Measurements from ENCODE around the gene TACC3. TPM values are rescaled to one million over a fixed set of nuclear protein-coding genes. Genes with fewer than 3 reads are reported as not detected.

TACC3 gene
- total and polyA plus RNA-seq, 2 of the 8 experiments (the other 6 are each of a cell fraction or from before 2014, with no cell fraction given): 73.8 to 148 TPM

GRCh38 chr4:1788254-1788973, 67.1 kb downstream of the TACC3 start:
- H2BK12ac ChIP-seq (ENCODE audit: low read depth, low read length): no peak overlapping the region
- no peak overlapping the region for H3K14ac ChIP-seq (ENCODE audit: insufficient read length)
- no peaks in the 10 kb centered on the region for H3K36me3 ChIP-seq (ENCODE audit: control insufficient read depth in 2 of 4, insufficient read depth in 4 of 4, low read length in 3 of 4)
- peaks cover 5 to 22% (median 18%) of the 10 kb centered on the region in 4 experiments for H3K27me3 ChIP-seq (replicated peaks in 1 of 4; ENCODE audit: control insufficient read depth in 3 of 4, extremely low read depth in 1 of 4, insufficient read depth in 3 of 4, low read length in 3 of 4)
- no peak overlapping the region for H3K4ac ChIP-seq (replicated peaks; ENCODE audit: insufficient read length, low read depth, low read length)
- TF ChIP-seq KDM5A (IDR thresholded peaks at IDR 0.05; ENCODE audit: low read length): no peak
- no peak for TF ChIP-seq CBX8 (IDR thresholded peaks at IDR 0.05; ENCODE audit: borderline replicate concordance, low read depth, low read length)
- no peak for TF ChIP-seq CTCF (IDR thresholded peaks at IDR 0.05; ENCODE audit: control extremely low read depth in 1 of 3, insufficient read depth in 1 of 3, low read depth in 1 of 3, low read length in 3 of 3)
- no peak for TF ChIP-seq SAP30 (IDR thresholded peaks at IDR 0.05; ENCODE audit: insufficient read depth, insufficient replicate concordance, low read length)
- no peak for TF ChIP-seq CEBPB (IDR thresholded peaks at IDR 0.05; ENCODE audit: low read depth, low read length)
- no peaks in the 10 kb centered on the region for H4K20me1 ChIP-seq (replicated peaks in 1 of 2; ENCODE audit: control insufficient read depth in 1 of 2, insufficient read depth in 2 of 2, low read length in 2 of 2)
- H3K9ac ChIP-seq (replicated peaks in 1 of 4; ENCODE audit: extremely low read depth in 1 of 4, low read depth in 3 of 4, low read length in 3 of 4): no peak overlapping the region
- H4K91ac ChIP-seq (replicated peaks; ENCODE audit: insufficient read length, low read length): no peak overlapping the region
- H4K5ac ChIP-seq (ENCODE audit: insufficient read length, low read depth, low read length): no peak overlapping the region
- no peak overlapping the region for H3K4me2 ChIP-seq (ENCODE audit: insufficient read depth in 1 of 2, low read depth in 2 of 2, low read length in 2 of 2)
- H3K9me3 ChIP-seq (ENCODE audit: insufficient read depth in 2 of 2, low read depth in 1 of 2, low read length in 1 of 2): no peaks in the 10 kb centered on the region
- 80% methylated on average over 13 of the region's 13 CpGs; no CpG with 5 or more reads in 1 of the 2 experiments for WGBS, 2 experiments (ENCODE audit: extremely low coverage in 1 of 2, insufficient coverage in 1 of 2, insufficient read length in 1 of 2, insufficient replicate concordance in 2 of 2, low coverage in 1 of 2, low lambda C conversion rate in 2 of 2, missing lambda C conversion rate in 1 of 2)
- H3K4me3 ChIP-seq (ENCODE audit: extremely low read depth in 1 of 4, insufficient read depth in 2 of 4, low read depth in 3 of 4, low read length in 4 of 4): no peak overlapping the region
- no peak overlapping the region for H2BK5ac ChIP-seq (ENCODE audit: low read depth, low read length)
- no peak overlapping the region for H2AFZ ChIP-seq (ENCODE audit: low read length)
- no peak for DNase-seq (ENCODE audit: low read depth in 1 of 2, low spot score in 2 of 2)
- no peak overlapping the region for H2AK5ac ChIP-seq (ENCODE audit: low read depth, low read length)
- peaks cover 0 to 10% (median 5%) of the 10 kb centered on the region in 4 experiments; a peak in 6 of 7 replicates for H3K4me1 ChIP-seq (replicated peaks in 1 of 4; ENCODE audit: control insufficient read depth in 3 of 4, insufficient read depth in 4 of 4, low read length in 3 of 4)
- POLR2A ChIA-PET (ENCODE audit: partially characterized antibody): interaction anchor here (1.0 to 11.0 kb wide), 3 partner anchors 11 to 33 kb away, joined by 3 to 170 read pairs (median 3); no protein-coding TSS in a partner anchor
- H2BK20ac ChIP-seq (ENCODE audit: low read length): no peak overlapping the region
- no peak overlapping the region; the same call in 1 of the 2 replicates for H3K18ac ChIP-seq (ENCODE audit: extremely low read depth, low read length)
- CTCF ChIA-PET (ENCODE audit: partially characterized antibody): interaction anchor here (52.9 to 71.2 kb wide), 2 partner anchors 1 to 23 kb away, joined by 2507 read pairs; partner anchors contain the start of gene FGFR3
- H3K56ac ChIP-seq (replicated peaks; ENCODE audit: insufficient read length, low read depth, low read length): no peak overlapping the region
- H3K23me2 ChIP-seq (ENCODE audit: low read depth, low read length): peaks cover 5% of the 10 kb centered on the region; the same call in 1 of the 2 replicates
- peak overlapping the region; percentile 57 for H4K8ac ChIP-seq (ENCODE audit: extremely low read depth, insufficient read depth, low read length)
- FAIRE-seq: no peak
- H3K27ac ChIP-seq (ENCODE audit: low read depth, low read length): no peak overlapping the region
- no peak overlapping the region for H2BK120ac ChIP-seq (replicated peaks; ENCODE audit: low read depth, low read length)
- no peak overlapping the region for H2BK15ac ChIP-seq (ENCODE audit: low read length)
- no peaks in the 10 kb centered on the region for H3K79me2 ChIP-seq (ENCODE audit: control insufficient read depth in 1 of 2, insufficient read depth in 2 of 2, low read length in 2 of 2)
- no peaks in the 10 kb centered on the region for H3K79me1 ChIP-seq (ENCODE audit: low read depth, low read length)
- H3K23ac ChIP-seq (ENCODE audit: insufficient read length): no peak overlapping the region
